Caco-2 (cell line): ENCODE results near the gene USP32. TPM values are rescaled to one million over a fixed set of nuclear protein-coding genes. Genes with fewer than 3 reads are reported as not detected.
"Not testable (repeated sequence)": the region's sequence is repeated elsewhere in the genome, so short reads cannot be mapped to it uniquely, and the experiment has no call there.

Source experiments
- BruUV-seq: library from RNA; stranded (reverse); fragments of 400-500 nt; replicated peaks from 2 replicates; lab custom pipeline; 2021; lab: Mats Ljungman, UMichigan
- CTCF ChIA-PET: fragments of 300-600 bp; sonication (Branson Sonifier 250); formaldehyde crosslinking; loops from one replicate; lab custom pipeline; 2022; ENCODE audit warnings: antibody characterized with exemption; lab: Charles Lee
- POLR2A ChIA-PET: fragments of 300-600 bp; sonication (Branson Sonifier 250); formaldehyde crosslinking; loops from one replicate; lab custom pipeline; 2022; ENCODE audit warnings: antibody characterized with exemption; lab: Charles Lee
- DNase-seq, 2 experiments: peaks; one replicate each; pipeline versions ENCODE4 v3.0.0 to v3.0.0-alpha.2; 2020 to 2022
- H3K27me3 ChIP-seq: replicated peaks from 2 replicates; pipeline ENCODE4 v1.6.0; 2011; ENCODE audit warnings: low read length; ENCODE audit not compliant: control insufficient read depth, insufficient read depth
- H3K36me3 ChIP-seq: 2 replicates; pipeline ENCODE4 v1.5.1; 2011; ENCODE audit warnings: low read length; ENCODE audit not compliant: control insufficient read depth, insufficient read depth
- H3K4me1 ChIP-seq: fragments of 250-450 bp; sonication (Bioruptor Pico); 2 replicates; pipeline ENCODE4 v1.5.1; 2020; ENCODE audit warnings: mild to moderate bottlenecking
- H3K4me3 ChIP-seq: 2 replicates; pipeline ENCODE4 v1.5.1; 2011; ENCODE audit warnings: low read depth, mild to moderate bottlenecking, control low read depth, low read length
- H3K9me3 ChIP-seq: fragments of 250-450 bp; sonication (Bioruptor Pico); 2 replicates; pipeline ENCODE4 v1.5.1; 2020; ENCODE audit warnings: mild to moderate bottlenecking, moderate library complexity
- H3K27ac Mint-ChIP-seq: one replicate; pipeline ENCODE4 v1.8.0; 2022; ENCODE audit warnings: mixed read lengths; ENCODE audit not compliant: unreplicated experiment
- H3K27me3 Mint-ChIP-seq: one replicate; pipeline ENCODE4 v1.8.0; 2022; ENCODE audit warnings: mixed read lengths; ENCODE audit not compliant: insufficient read depth, unreplicated experiment
- H3K36me3 Mint-ChIP-seq: one replicate; pipeline ENCODE4 v1.8.0; 2022; ENCODE audit warnings: mild to moderate bottlenecking, mixed read lengths; ENCODE audit not compliant: insufficient read depth, unreplicated experiment
- H3K4me1 Mint-ChIP-seq: one replicate; pipeline ENCODE4 v1.8.0; 2022; ENCODE audit warnings: low read depth, mixed read lengths; ENCODE audit not compliant: unreplicated experiment
- H3K4me3 Mint-ChIP-seq: one replicate; pipeline ENCODE4 v1.8.0; 2022; ENCODE audit warnings: mild to moderate bottlenecking, moderate library complexity, mixed read lengths; ENCODE audit not compliant: unreplicated experiment
- H3K9me3 Mint-ChIP-seq: one replicate; pipeline ENCODE4 v1.8.0; 2022; ENCODE audit warnings: mixed read lengths; ENCODE audit not compliant: unreplicated experiment
- intact Hi-C: fragments of 100-400 bp; cut with micrococcal nuclease; formaldehyde crosslinking; loops from one replicate; pipeline ENCODE4 v1.10.0; 2022; ENCODE audit not compliant: unreplicated experiment
- total RNA-seq: library from RNA; stranded (reverse); gene quantifications from 2 replicates; pipeline ENCODE4 v1.2.3, GENCODE V29; 2022
- TF ChIP-seq, protein P1 (sequence below), 2 experiments: fragments of 200-600 bp in 1 of 2; IDR thresholded peaks; 1 replicate in 1 of 2; 2 replicates in 1 of 2; pipeline versions ENCODE4 v1.5.1 to v1.8.0; 2011 to 2022; ENCODE audit warnings: antibody characterized with exemption in 1 of 2, control low read depth in 1 of 2, inconsistent platforms in 1 of 2, low read depth in 1 of 2, low read length in 1 of 2, mild to moderate bottlenecking in 1 of 2, moderate library complexity in 1 of 2; ENCODE audit not compliant: insufficient read depth in 1 of 2, severe bottlenecking in 1 of 2, unreplicated experiment in 1 of 2

Gene USP32
- total RNA-seq, 1 experiment from 2014 or later: 53.3 TPM

- no peaks in the 10 kb centered on the region; the same call in 1 of the 2 replicates for H3K36me3 ChIP-seq
- ChIA-PET POLR2A (no interaction called here), CTCF (no interaction called here)
- Mint-ChIP-seq H3K4me1 (peaks cover 33% of the 10 kb centered on the region), H3K27ac (peak overlapping the region; percentile 32), H3K27me3 (no peaks in the 10 kb centered on the region), H3K9me3 (peaks cover 19% of the 10 kb centered on the region), H3K36me3 (peaks cover 16% of the 10 kb centered on the region), H3K4me3 (no peak overlapping the region)
- TF ChIP-seq, protein P1, sequence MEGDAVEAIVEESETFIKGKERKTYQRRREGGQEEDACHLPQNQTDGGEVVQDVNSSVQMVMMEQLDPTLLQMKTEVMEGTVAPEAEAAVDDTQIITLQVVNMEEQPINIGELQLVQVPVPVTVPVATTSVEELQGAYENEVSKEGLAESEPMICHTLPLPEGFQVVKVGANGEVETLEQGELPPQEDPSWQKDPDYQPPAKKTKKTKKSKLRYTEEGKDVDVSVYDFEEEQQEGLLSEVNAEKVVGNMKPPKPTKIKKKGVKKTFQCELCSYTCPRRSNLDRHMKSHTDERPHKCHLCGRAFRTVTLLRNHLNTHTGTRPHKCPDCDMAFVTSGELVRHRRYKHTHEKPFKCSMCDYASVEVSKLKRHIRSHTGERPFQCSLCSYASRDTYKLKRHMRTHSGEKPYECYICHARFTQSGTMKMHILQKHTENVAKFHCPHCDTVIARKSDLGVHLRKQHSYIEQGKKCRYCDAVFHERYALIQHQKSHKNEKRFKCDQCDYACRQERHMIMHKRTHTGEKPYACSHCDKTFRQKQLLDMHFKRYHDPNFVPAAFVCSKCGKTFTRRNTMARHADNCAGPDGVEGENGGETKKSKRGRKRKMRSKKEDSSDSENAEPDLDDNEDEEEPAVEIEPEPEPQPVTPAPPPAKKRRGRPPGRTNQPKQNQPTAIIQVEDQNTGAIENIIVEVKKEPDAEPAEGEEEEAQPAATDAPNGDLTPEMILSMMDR (IDR thresholded peaks at IDR 0.05; ENCODE audit: insufficient read depth in 1 of 2, low read depth in 1 of 2, low read length in 1 of 2, severe bottlenecking in 1 of 2, unreplicated experiment in 1 of 2): no peak
- H3K27me3 ChIP-seq: no peaks in the 10 kb centered on the region
- no peaks in the 10 kb centered on the region for H3K9me3 ChIP-seq
- peaks cover 8% of the 10 kb centered on the region; the same call in 1 of the 2 replicates for H3K4me1 ChIP-seq
- BruUV-seq: no TSS peak
- DNase-seq: no peak
- H3K4me3 ChIP-seq: no peak overlapping the region
- intact Hi-C loops: no loop called here
Observed at GRCh38 chr17:60351012-60351695, 40.8 kb downstream of the USP32 start.

GRCh38 chr17:60348616-60349015, 43.3 kb downstream of the USP32 start:
- H3K27ac Mint-ChIP-seq: no peak overlapping the region
- CTCF ChIA-PET: no interaction called here
- peaks cover 19% of the 10 kb centered on the region for H3K9me3 Mint-ChIP-seq
- intact Hi-C loops: no loop called here
- peaks cover 36% of the 10 kb centered on the region for H3K4me1 Mint-ChIP-seq
- Histone ChIP-seq H3K36me3 (no peaks in the 10 kb centered on the region; the same call in 1 of the 2 replicates), H3K27me3 (no peaks in the 10 kb centered on the region), H3K4me3 (no peak overlapping the region), H3K4me1 (peaks cover 7% of the 10 kb centered on the region; the same call in 1 of the 2 replicates), H3K9me3 (no peaks in the 10 kb centered on the region)
- no peak overlapping the region for H3K4me3 Mint-ChIP-seq
- DNase-seq: no peak
- BruUV-seq: no TSS peak
- H3K36me3 Mint-ChIP-seq: peaks cover 30% of the 10 kb centered on the region
- TF ChIP-seq, protein P1 (IDR thresholded peaks at IDR 0.05; ENCODE audit: insufficient read depth in 1 of 2, low read depth in 1 of 2, low read length in 1 of 2, severe bottlenecking in 1 of 2, unreplicated experiment in 1 of 2): no peak
- no peaks in the 10 kb centered on the region for H3K27me3 Mint-ChIP-seq
- POLR2A ChIA-PET: interaction anchor here (0.7 kb wide), 1 partner anchor 41 kb away, joined by 3 read pairs; no protein-coding TSS in a partner anchor

- TF ChIP-seq, protein P1 (IDR thresholded peaks at IDR 0.05; ENCODE audit: insufficient read depth in 1 of 2, low read depth in 1 of 2, low read length in 1 of 2, severe bottlenecking in 1 of 2, unreplicated experiment in 1 of 2): no peak
- H3K36me3 Mint-ChIP-seq: peaks cover 51% of the 10 kb centered on the region
- Histone ChIP-seq H3K9me3 (no peaks in the 10 kb centered on the region), H3K4me3 (no peak overlapping the region), H3K27me3 (no peaks in the 10 kb centered on the region), H3K36me3 (no peaks in the 10 kb centered on the region; the same call in 1 of the 2 replicates), H3K4me1 (peaks cover 7% of the 10 kb centered on the region; the same call in 1 of the 2 replicates)
- DNase-seq: peak in 1 of 2 experiments; percentile 23
- H3K27me3 Mint-ChIP-seq: no peaks in the 10 kb centered on the region
- no TSS peak for BruUV-seq
- peaks cover 19% of the 10 kb centered on the region for H3K4me1 Mint-ChIP-seq
- CTCF ChIA-PET: interaction anchor here (1.0 kb wide), 1 partner anchor 11 kb away, joined by 3 read pairs; no protein-coding TSS in a partner anchor
- peak overlapping the region; percentile 22 for H3K27ac Mint-ChIP-seq
- POLR2A ChIA-PET: no interaction called here
- intact Hi-C loops: no loop called here
- peaks cover 9% of the 10 kb centered on the region for H3K9me3 Mint-ChIP-seq
- H3K4me3 Mint-ChIP-seq: no peak overlapping the region
Observed at GRCh38 chr17:60345233-60345632, 46.7 kb downstream of the USP32 start.

- BruUV-seq, H3K9me3 Mint-ChIP-seq, H3K27me3 Mint-ChIP-seq, DNase-seq, CTCF ChIA-PET, H3K9me3 ChIP-seq, intact Hi-C loops, H3K27me3 ChIP-seq, H3K4me1 ChIP-seq, POLR2A ChIA-PET, H3K4me3 Mint-ChIP-seq, H3K4me3 ChIP-seq, H3K27ac Mint-ChIP-seq, H3K36me3 ChIP-seq: not testable (repeated sequence)
- Mint-ChIP-seq H3K36me3 (peaks cover 45% of the 10 kb centered on the region), H3K4me1 (peaks cover 13% of the 10 kb centered on the region)
Observed at GRCh38 chr17:60342492-60342891, 49.4 kb downstream of the USP32 start.
